Renal cortical epithelial cell (primary cell): ENCODE results near the gene HS6ST1. TPM values are rescaled to one million over a fixed set of nuclear protein-coding genes. Genes with fewer than 3 reads are reported as not detected.

ENCODE experiments used
- DNase-seq: peaks from one replicate; pipeline ENCODE4 v3.0.0-alpha.2; 2011; ENCODE audit warnings: low read depth
- total RNA-seq: library from RNA; depleted of rRNA; stranded (reverse); fragments of >200 nt; gene quantifications from 2 replicates; pipeline ENCODE4 v1.2.3, GENCODE V29; 2014

HS6ST1 gene
- total RNA-seq, 1 donor from 2014 or later, result 32.4 TPM

GRCh38 chr2:128348701-128349100, 30.0 kb upstream of the HS6ST1 start:
- no peak for DNase-seq

- DNase-seq, result peak; percentile 83
These were observed 29.3 kb upstream of the HS6ST1 start for GRCh38 chr2:128347701-128348539.

- DNase-seq, result no peak
These were observed 28.5 kb upstream of the HS6ST1 start for GRCh38 chr2:128347171-128347558.

GRCh38 chr2:128346291-128347170, 27.9 kb upstream of the HS6ST1 start:
- no peak for DNase-seq

- DNase-seq, result no peak
These were observed 26.9 kb upstream of the HS6ST1 start for GRCh38 chr2:128345436-128346165.

GRCh38 chr2:128344101-128344500, 25.4 kb upstream of the HS6ST1 start:
- DNase-seq, result no peak

- no peak for DNase-seq
These were observed 24.8 kb upstream of the HS6ST1 start for GRCh38 chr2:128343459-128343858.

GRCh38 chr2:128342550-128342949, 23.9 kb upstream of the HS6ST1 start:
- no peak for DNase-seq

GRCh38 chr2:128341621-128342020, 23.0 kb upstream of the HS6ST1 start:
- DNase-seq, result no peak

- DNase-seq, result no peak
These were observed 13.5 kb upstream of the HS6ST1 start for GRCh38 chr2:128332091-128332634.

- DNase-seq, result no peak
These were observed 11.9 kb upstream of the HS6ST1 start for GRCh38 chr2:128330583-128330982.

GRCh38 chr2:128329607-128330006, 10.9 kb upstream of the HS6ST1 start:
- DNase-seq, result no peak

- DNase-seq, result no peak
These were observed 8.7 kb upstream of the HS6ST1 start for GRCh38 chr2:128327180-128327964.

GRCh38 chr2:128326346-128326745, 7.7 kb upstream of the HS6ST1 start:
- DNase-seq, result no peak

- DNase-seq, result no peak
These were observed 7.0 kb upstream of the HS6ST1 start for GRCh38 chr2:128325611-128326181.

GRCh38 chr2:128324897-128325410, 6.3 kb upstream of the HS6ST1 start:
- no peak for DNase-seq

- DNase-seq, result no peak
These were observed 5.6 kb upstream of the HS6ST1 start for GRCh38 chr2:128324008-128324896.

- no peak for DNase-seq
These were observed 4.9 kb upstream of the HS6ST1 start for GRCh38 chr2:128323555-128323931.
